HL-60 (cell line): Measurements from ENCODE around the gene LSM2.

Experiments used
- DNase-seq, 2 experiments: peaks; one replicate each; pipeline ENCODE4 v3.0.0-alpha.2; 2010 to 2020; ENCODE audit warnings: low read depth in 1 of 2, low spot score in 1 of 2
- H3K27ac ChIP-seq: fragments of 250-450 bp; sonication (Bioruptor Pico); replicated peaks from 2 replicates; pipeline ENCODE4 v1.5.1; 2020; ENCODE audit warnings: mild to moderate bottlenecking, moderate library complexity
- H3K27me3 ChIP-seq: fragments of 250-450 bp; sonication (Bioruptor Pico); 2 replicates; pipeline ENCODE4 v1.5.1; 2021; ENCODE audit warnings: mild to moderate bottlenecking, moderate library complexity; ENCODE audit not compliant: insufficient read depth, poor library complexity, severe bottlenecking
- H3K4me3 ChIP-seq: replicated peaks from 2 replicates; pipeline ENCODE4 v1.5.1; 2011; ENCODE audit warnings: mild to moderate bottlenecking, control low read depth, low read length; ENCODE audit not compliant: insufficient read depth
- GABPA ChIP-seq: IDR thresholded peaks from 2 replicates; pipeline ENCODE4 v1.6.1; 2012; ENCODE audit warnings: low read depth
- POLR2AphosphoS5 ChIP-seq: IDR thresholded peaks from 2 replicates; pipeline ENCODE4 v1.6.1; 2012; ENCODE audit warnings: low read depth
- SPI1 ChIP-seq: IDR thresholded peaks from 2 replicates; pipeline ENCODE4 v1.6.1; 2012; ENCODE audit warnings: low read depth, mild to moderate bottlenecking, borderline replicate concordance
- TF ChIP-seq, protein P1 (sequence below): IDR thresholded peaks from 2 replicates; pipeline ENCODE4 v1.6.1; 2012; ENCODE audit warnings: low read depth; ENCODE audit not compliant: insufficient replicate concordance
- TF ChIP-seq, protein P2 (sequence below): IDR thresholded peaks from one replicate; pipeline ENCODE4 v1.5.1; 2011; ENCODE audit warnings: low read length, control low read depth, inconsistent platforms; ENCODE audit not compliant: insufficient read depth

The LSM2 gene

GRCh38 chr6:31775184-31775583, 31.6 kb downstream of the LSM2 start:
- Histone ChIP-seq H3K27ac (no peak overlapping the region), H3K4me3 (no peak overlapping the region), H3K27me3 (no peaks in the 10 kb centered on the region)
- DNase-seq, result no peak
- TF ChIP-seq, protein P1, sequence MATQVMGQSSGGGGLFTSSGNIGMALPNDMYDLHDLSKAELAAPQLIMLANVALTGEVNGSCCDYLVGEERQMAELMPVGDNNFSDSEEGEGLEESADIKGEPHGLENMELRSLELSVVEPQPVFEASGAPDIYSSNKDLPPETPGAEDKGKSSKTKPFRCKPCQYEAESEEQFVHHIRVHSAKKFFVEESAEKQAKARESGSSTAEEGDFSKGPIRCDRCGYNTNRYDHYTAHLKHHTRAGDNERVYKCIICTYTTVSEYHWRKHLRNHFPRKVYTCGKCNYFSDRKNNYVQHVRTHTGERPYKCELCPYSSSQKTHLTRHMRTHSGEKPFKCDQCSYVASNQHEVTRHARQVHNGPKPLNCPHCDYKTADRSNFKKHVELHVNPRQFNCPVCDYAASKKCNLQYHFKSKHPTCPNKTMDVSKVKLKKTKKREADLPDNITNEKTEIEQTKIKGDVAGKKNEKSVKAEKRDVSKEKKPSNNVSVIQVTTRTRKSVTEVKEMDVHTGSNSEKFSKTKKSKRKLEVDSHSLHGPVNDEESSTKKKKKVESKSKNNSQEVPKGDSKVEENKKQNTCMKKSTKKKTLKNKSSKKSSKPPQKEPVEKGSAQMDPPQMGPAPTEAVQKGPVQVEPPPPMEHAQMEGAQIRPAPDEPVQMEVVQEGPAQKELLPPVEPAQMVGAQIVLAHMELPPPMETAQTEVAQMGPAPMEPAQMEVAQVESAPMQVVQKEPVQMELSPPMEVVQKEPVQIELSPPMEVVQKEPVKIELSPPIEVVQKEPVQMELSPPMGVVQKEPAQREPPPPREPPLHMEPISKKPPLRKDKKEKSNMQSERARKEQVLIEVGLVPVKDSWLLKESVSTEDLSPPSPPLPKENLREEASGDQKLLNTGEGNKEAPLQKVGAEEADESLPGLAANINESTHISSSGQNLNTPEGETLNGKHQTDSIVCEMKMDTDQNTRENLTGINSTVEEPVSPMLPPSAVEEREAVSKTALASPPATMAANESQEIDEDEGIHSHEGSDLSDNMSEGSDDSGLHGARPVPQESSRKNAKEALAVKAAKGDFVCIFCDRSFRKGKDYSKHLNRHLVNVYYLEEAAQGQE, result no peak
- no peak for TF ChIP-seq GABPA
- TF ChIP-seq, protein P2, sequence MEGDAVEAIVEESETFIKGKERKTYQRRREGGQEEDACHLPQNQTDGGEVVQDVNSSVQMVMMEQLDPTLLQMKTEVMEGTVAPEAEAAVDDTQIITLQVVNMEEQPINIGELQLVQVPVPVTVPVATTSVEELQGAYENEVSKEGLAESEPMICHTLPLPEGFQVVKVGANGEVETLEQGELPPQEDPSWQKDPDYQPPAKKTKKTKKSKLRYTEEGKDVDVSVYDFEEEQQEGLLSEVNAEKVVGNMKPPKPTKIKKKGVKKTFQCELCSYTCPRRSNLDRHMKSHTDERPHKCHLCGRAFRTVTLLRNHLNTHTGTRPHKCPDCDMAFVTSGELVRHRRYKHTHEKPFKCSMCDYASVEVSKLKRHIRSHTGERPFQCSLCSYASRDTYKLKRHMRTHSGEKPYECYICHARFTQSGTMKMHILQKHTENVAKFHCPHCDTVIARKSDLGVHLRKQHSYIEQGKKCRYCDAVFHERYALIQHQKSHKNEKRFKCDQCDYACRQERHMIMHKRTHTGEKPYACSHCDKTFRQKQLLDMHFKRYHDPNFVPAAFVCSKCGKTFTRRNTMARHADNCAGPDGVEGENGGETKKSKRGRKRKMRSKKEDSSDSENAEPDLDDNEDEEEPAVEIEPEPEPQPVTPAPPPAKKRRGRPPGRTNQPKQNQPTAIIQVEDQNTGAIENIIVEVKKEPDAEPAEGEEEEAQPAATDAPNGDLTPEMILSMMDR, result no peak
- no peak for TF ChIP-seq SPI1
- no peak for TF ChIP-seq POLR2AphosphoS5

GRCh38 chr6:31771992-31772358, 34.8 kb downstream of the LSM2 start:
- no peak for TF ChIP-seq SPI1
- TF ChIP-seq, protein P1, result no peak
- TF ChIP-seq POLR2AphosphoS5, result no peak
- TF ChIP-seq GABPA, result no peak
- TF ChIP-seq, protein P2, result no peak
- no peak for DNase-seq
- no peak overlapping the region for H3K27ac ChIP-seq
- H3K4me3 ChIP-seq, result no peak overlapping the region
- no peaks in the 10 kb centered on the region for H3K27me3 ChIP-seq

GRCh38 chr6:31770860-31771259, 35.9 kb downstream of the LSM2 start:
- no peaks in the 10 kb centered on the region for H3K27me3 ChIP-seq
- H3K4me3 ChIP-seq, result no peak overlapping the region
- no peak for DNase-seq
- no peak overlapping the region for H3K27ac ChIP-seq
- TF ChIP-seq GABPA (no peak), SPI1 (no peak), POLR2AphosphoS5 (no peak)
- TF ChIP-seq, protein P2, result no peak
- TF ChIP-seq, protein P1, result no peak
